ENCODE results near the gene MMP7. TPM values are rescaled to one million over a fixed set of nuclear protein-coding genes. Genes with fewer than 3 reads are reported as not detected.

Gene MMP7
- total and polyA plus RNA-seq, 2 donors (not counting 3 experiments of a cell fraction or from before 2014, with no cell fraction given) = 0.65 TPM; not detected in 1

DNA sequence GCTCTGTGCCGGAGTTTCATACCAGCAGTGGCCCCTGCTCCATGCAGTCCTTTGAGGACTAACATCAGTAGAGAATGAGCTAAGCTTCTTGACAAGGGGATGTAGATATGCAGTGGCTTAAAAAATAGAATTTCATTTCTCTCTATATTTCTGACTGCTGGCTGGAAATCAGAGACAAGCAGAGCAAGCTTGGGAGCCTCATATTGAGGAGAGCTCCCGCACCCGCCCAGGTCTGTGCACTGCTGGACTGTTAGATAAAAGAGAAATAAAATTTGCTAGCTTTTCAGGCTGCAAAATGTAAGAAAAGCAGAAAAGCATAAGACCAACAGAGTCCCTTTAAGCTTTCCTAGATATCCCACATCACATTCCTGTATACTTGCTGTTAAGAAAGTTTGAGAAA lies 31.4 kb downstream of the MMP7 start:
- Histone ChIP-seq H3K4me2 (ENCODE audit: insufficient read depth, low read length) (no peak overlapping the region), H4K20me1 (replicated peaks; ENCODE audit: control insufficient read depth, extremely low read depth, insufficient read depth, low read length) (no peaks in the 10 kb centered on the region), H3K79me2 (ENCODE audit: control insufficient read depth, insufficient read depth, low read length) (no peaks in the 10 kb centered on the region), H3K27ac (ENCODE audit: insufficient read depth, low read depth, low read length) (no peak overlapping the region), H3K27me3 (ENCODE audit: control insufficient read depth in 2 of 2, insufficient read depth in 2 of 2, low read length in 2 of 2) (peaks cover 0 to 2% of the 10 kb centered on the region in 2 experiments), H3K9me1 (replicated peaks; ENCODE audit: control insufficient read depth, extremely low read depth, insufficient read depth, low read length) (no peaks in the 10 kb centered on the region), H3K36me3 (ENCODE audit: control insufficient read depth in 2 of 2, extremely low read depth in 1 of 2, insufficient read depth in 2 of 2, low read length in 2 of 2) (no peaks in the 10 kb centered on the region), H3K9me3 (replicated peaks; ENCODE audit: control insufficient read depth, insufficient read depth, low read length) (no peaks in the 10 kb centered on the region), H2AFZ (ENCODE audit: low read depth, low read length) (no peak overlapping the region), H3K9ac (replicated peaks; ENCODE audit: extremely low read depth, insufficient read depth, low read length) (no peak overlapping the region), H3K4me1 (ENCODE audit: control insufficient read depth, extremely low read depth, insufficient read depth, low read length) (peaks cover 9% of the 10 kb centered on the region), H3K4me3 (replicated peaks in 1 of 3; ENCODE audit: insufficient read depth in 1 of 3, low read depth in 1 of 3, low read length in 3 of 3) (no peak overlapping the region)
- ChIA-PET POLR2A (no interaction called here), CTCF (interaction anchor here (0.6 to 3.5 kb wide), 12 partner anchors 9 to 167 kb away, joined by 3 to 25 read pairs (median 6); no protein-coding TSS in a partner anchor)
- DNase-seq (ENCODE audit: low read depth, low spot score) (no peak), FAIRE-seq (no peak)
- intact Hi-C loops (cut with micrococcal nuclease) (no loop called here), dilution Hi-C loops (cut with MboI; ENCODE audit: extremely low pct_ligation_motif_present, low sequenced_read_pairs) (no loop called here)
- TF ChIP-seq JUN (IDR thresholded peaks at IDR 0.05; ENCODE audit: borderline replicate concordance, insufficient read depth, insufficient read length, low read depth) (no peak), EZH2 (IDR thresholded peaks at IDR 0.05; ENCODE audit: borderline replicate concordance, low read depth, low read length, severe bottlenecking) (no peak), GATA2 (IDR thresholded peaks at IDR 0.05; ENCODE audit: insufficient read depth, insufficient read length, low read depth, low read length) (no peak), POLR2AphosphoS5 (IDR thresholded peaks at IDR 0.05; ENCODE audit: insufficient read depth, low read depth, low read length) (no peak), POLR2A (IDR thresholded peaks at IDR 0.05; ENCODE audit: low read depth, low read length) (no peak), FOS (IDR thresholded peaks at IDR 0.05; ENCODE audit: borderline replicate concordance, insufficient read depth, low read length) (no peak), MYC (IDR thresholded peaks at IDR 0.05; ENCODE audit: low read depth, low read length) (no peak)
- TF ChIP-seq, protein P1, sequence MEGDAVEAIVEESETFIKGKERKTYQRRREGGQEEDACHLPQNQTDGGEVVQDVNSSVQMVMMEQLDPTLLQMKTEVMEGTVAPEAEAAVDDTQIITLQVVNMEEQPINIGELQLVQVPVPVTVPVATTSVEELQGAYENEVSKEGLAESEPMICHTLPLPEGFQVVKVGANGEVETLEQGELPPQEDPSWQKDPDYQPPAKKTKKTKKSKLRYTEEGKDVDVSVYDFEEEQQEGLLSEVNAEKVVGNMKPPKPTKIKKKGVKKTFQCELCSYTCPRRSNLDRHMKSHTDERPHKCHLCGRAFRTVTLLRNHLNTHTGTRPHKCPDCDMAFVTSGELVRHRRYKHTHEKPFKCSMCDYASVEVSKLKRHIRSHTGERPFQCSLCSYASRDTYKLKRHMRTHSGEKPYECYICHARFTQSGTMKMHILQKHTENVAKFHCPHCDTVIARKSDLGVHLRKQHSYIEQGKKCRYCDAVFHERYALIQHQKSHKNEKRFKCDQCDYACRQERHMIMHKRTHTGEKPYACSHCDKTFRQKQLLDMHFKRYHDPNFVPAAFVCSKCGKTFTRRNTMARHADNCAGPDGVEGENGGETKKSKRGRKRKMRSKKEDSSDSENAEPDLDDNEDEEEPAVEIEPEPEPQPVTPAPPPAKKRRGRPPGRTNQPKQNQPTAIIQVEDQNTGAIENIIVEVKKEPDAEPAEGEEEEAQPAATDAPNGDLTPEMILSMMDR (IDR thresholded peaks at IDR 0.05; ENCODE audit: extremely low read depth in 1 of 2, insufficient read depth in 1 of 2, low read depth in 1 of 2, low read length in 2 of 2) = no peak
- TF ChIP-seq, protein P2, sequence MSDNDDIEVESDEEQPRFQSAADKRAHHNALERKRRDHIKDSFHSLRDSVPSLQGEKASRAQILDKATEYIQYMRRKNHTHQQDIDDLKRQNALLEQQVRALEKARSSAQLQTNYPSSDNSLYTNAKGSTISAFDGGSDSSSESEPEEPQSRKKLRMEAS (IDR thresholded peaks at IDR 0.05; ENCODE audit: insufficient read depth, insufficient read length) = no peak
- no TSS peak for BruUV-seq (replicated peaks)
